HCT116 (cell line): Measurements from ENCODE around the gene PNPLA6. TPM values are rescaled to one million over a fixed set of nuclear protein-coding genes. Genes with fewer than 3 reads are reported as not detected.

Experiments
- ATAC-seq: fragments of 200-7000 bp; cut with Tn5 transposase; 2 replicates; pipeline ENCODE4 v1.9.1; 2020; ENCODE audit warnings: mild to moderate bottlenecking, moderate library complexity
- BruUV-seq: library from RNA; stranded (reverse); fragments of 400-500 nt; replicated peaks from 2 replicates; lab custom pipeline; 2021; lab: Mats Ljungman, UMichigan
- CTCF ChIA-PET: fragments of 300-600 bp; sonication (Branson Sonifier 250); formaldehyde crosslinking; loops from one replicate; lab custom pipeline; 2021; ENCODE audit warnings: antibody characterized with exemption; lab: Charles Lee
- POLR2A ChIA-PET: fragments of 300-600, 350-600 bp; sonication (Branson Sonifier 250); formaldehyde crosslinking; loops from one replicate; lab custom pipeline; 2021; ENCODE audit warnings: antibody characterized with exemption; lab: Charles Lee
- RAD21 ChIA-PET, 2 experiments: fragments of 300-600 bp; sonication (Branson Sonifier 250); formaldehyde crosslinking; loops; one replicate each; lab custom pipeline; 2023; ENCODE audit warnings: low total read pairs in 2 of 2; ENCODE audit not compliant: uncharacterized antibody in 2 of 2, unreplicated experiment in 2 of 2, low non-redundant PET in 1 of 2; lab: Charles Lee
- DNase-seq: peaks from one replicate; pipeline ENCODE4 v3.0.0-alpha.2; 2010; ENCODE audit warnings: low read depth, low spot score
- H2AFZ ChIP-seq: fragments of 200-600 bp; shearing (Covaris generic), sonication (generic); 2 replicates; pipeline ENCODE4 v1.6.1; 2017; ENCODE audit warnings: low read depth, mixed run types, mixed read lengths, antibody characterized with exemption, low read length; ENCODE audit not compliant: poor library complexity, severe bottlenecking
- H3K27ac ChIP-seq: 2 replicates; pipeline ENCODE4 v1.5.1; 2012; ENCODE audit warnings: low read depth, low read length
- H3K27me3 ChIP-seq: fragments of 200-600 bp; sonication (generic); 2 replicates; pipeline ENCODE4 v1.6.1; 2016; ENCODE audit warnings: mixed run types, low read length, mixed read lengths; ENCODE audit not compliant: insufficient read depth
- H3K36me3 ChIP-seq, 2 experiments: fragments of 200-500 bp in 1 of 2; fragments of 200-600 bp in 1 of 2; sonication (Bioruptor generic) in 1 of 2; sonication (generic) in 1 of 2; 2 replicates each; pipeline versions ENCODE4 v1.5.1 to v1.6.1; 2014 to 2016; ENCODE audit warnings: low read length in 2 of 2, inconsistent platforms in 1 of 2, mixed read lengths in 1 of 2, mixed run types in 1 of 2; ENCODE audit not compliant: insufficient read depth in 2 of 2, control insufficient read depth in 1 of 2
- H3K4me1 ChIP-seq, 2 experiments: fragments of 200-600 bp in 1 of 2; sonication (generic) in 1 of 2; 2 replicates each; pipeline versions ENCODE4 v1.5.1 to v1.6.1; 2012 to 2017; ENCODE audit warnings: low read length in 2 of 2, inconsistent platforms in 1 of 2, mild to moderate bottlenecking in 1 of 2, mixed read lengths in 1 of 2, mixed run types in 1 of 2, moderate library complexity in 1 of 2; ENCODE audit not compliant: insufficient read depth in 2 of 2, control insufficient read depth in 1 of 2
- H3K4me2 ChIP-seq: fragments of 200-600 bp; sonication (generic); 2 replicates; pipeline ENCODE4 v1.6.1; 2017; ENCODE audit warnings: mixed run types, low read length, mixed read lengths
- H3K4me3 ChIP-seq, 2 experiments: fragments of 200-600 bp in 1 of 2; sonication (generic) in 1 of 2; replicated peaks in 1 of 2; 2 replicates each; pipeline ENCODE4 v1.5.1; 2011 to 2016; ENCODE audit warnings: low read length in 2 of 2, control low read depth in 1 of 2, low read depth in 1 of 2, mild to moderate bottlenecking in 1 of 2, mixed read lengths in 1 of 2, mixed run types in 1 of 2
- H3K79me2 ChIP-seq: fragments of 200-600 bp; sonication (generic); 2 replicates; pipeline ENCODE4 v1.6.1; 2017; ENCODE audit warnings: mild to moderate bottlenecking, mixed run types, low read length, moderate library complexity, mixed read lengths; ENCODE audit not compliant: insufficient read depth
- H3K9ac ChIP-seq: fragments of 200-600 bp; sonication (generic); 2 replicates; pipeline ENCODE4 v1.6.1; 2016; ENCODE audit warnings: low read length, mixed read lengths
- H3K9me2 ChIP-seq: fragments of 200-600 bp; sonication (generic), shearing (Covaris generic); 2 replicates; pipeline ENCODE4 v1.6.1; 2017; ENCODE audit warnings: mixed run types, mild to moderate bottlenecking, moderate library complexity; ENCODE audit not compliant: insufficient read depth
- H3K9me3 ChIP-seq, 2 experiments: fragments of 200-500 bp in 1 of 2; fragments of 200-600 bp in 1 of 2; sonication (Bioruptor generic) in 1 of 2; sonication (generic) in 1 of 2; 2 replicates each; pipeline ENCODE4 v1.6.1; 2014 to 2017; ENCODE audit warnings: low read length in 2 of 2, mixed read lengths in 2 of 2, inconsistent platforms in 1 of 2, low read depth in 1 of 2, mild to moderate bottlenecking in 1 of 2, mixed run types in 1 of 2, moderate library complexity in 1 of 2; ENCODE audit not compliant: control insufficient read depth in 1 of 2, insufficient read depth in 1 of 2
- H4K20me1 ChIP-seq: fragments of 200-600 bp; sonication (generic), shearing (Covaris generic); 2 replicates; pipeline ENCODE4 v1.6.1; 2017; ENCODE audit warnings: mixed run types, mild to moderate bottlenecking, moderate library complexity; ENCODE audit not compliant: insufficient read depth
- EGR1 ChIP-seq: IDR thresholded peaks from 2 replicates; pipeline ENCODE4 v1.6.1; 2012; ENCODE audit warnings: low read depth
- EZH2 ChIP-seq: fragments of 200-600 bp; sonication (generic); IDR thresholded peaks from 2 replicates; pipeline ENCODE4 v1.6.1; 2017; ENCODE audit warnings: antibody characterized with exemption, mixed run types
- EZH2phosphoT487 ChIP-seq: fragments of 200-600 bp; IDR thresholded peaks from 2 replicates; pipeline ENCODE4 v1.6.1; 2018; ENCODE audit warnings: antibody characterized with exemption, borderline replicate concordance
- FOSL1 ChIP-seq: IDR thresholded peaks from 2 replicates; pipeline ENCODE4 v1.6.1; 2012; ENCODE audit warnings: low read depth
- JUND ChIP-seq: IDR thresholded peaks from 2 replicates; pipeline ENCODE4 v1.6.1; 2012
- POLR2A ChIP-seq: IDR thresholded peaks from 2 replicates; pipeline ENCODE4 v1.7.0; 2011; ENCODE audit warnings: borderline replicate concordance; ENCODE audit not compliant: insufficient read depth, insufficient read length; ENCODE audit errors: extremely low read depth
- POLR2AphosphoS5 ChIP-seq: IDR thresholded peaks from 2 replicates; pipeline ENCODE4 v1.6.1; 2011; ENCODE audit warnings: mild to moderate bottlenecking, low read depth, low read length, moderate library complexity
- RAD21 ChIP-seq: IDR thresholded peaks from 2 replicates; pipeline ENCODE4 v1.6.1; 2012; ENCODE audit warnings: low read depth, mild to moderate bottlenecking
- REST ChIP-seq: IDR thresholded peaks from 2 replicates; pipeline ENCODE4 v1.6.1; 2012; ENCODE audit warnings: low read depth
- SIN3A ChIP-seq: IDR thresholded peaks from 2 replicates; pipeline ENCODE4 v1.6.1; 2012; ENCODE audit warnings: low read depth
- SP1 ChIP-seq: IDR thresholded peaks from 2 replicates; pipeline ENCODE4 v1.6.1; 2012; ENCODE audit warnings: low read depth
- SRF ChIP-seq: IDR thresholded peaks from 2 replicates; pipeline ENCODE4 v1.6.1; 2012; ENCODE audit warnings: low read depth
- ZBTB33 ChIP-seq: IDR thresholded peaks from 2 replicates; pipeline ENCODE4 v1.6.1; 2011; ENCODE audit warnings: mild to moderate bottlenecking, low read length, moderate library complexity; ENCODE audit not compliant: insufficient replicate concordance; ENCODE audit errors: extremely low read depth
- ZFX ChIP-seq: fragments of 450-650 bp; IDR thresholded peaks from 2 replicates; pipeline ENCODE4 v1.6.1; 2017
- ZNF274 ChIP-seq: fragments of 200-500 bp; sonication (Bioruptor generic); IDR thresholded peaks from 2 replicates; pipeline ENCODE4 v1.6.1; 2014; ENCODE audit warnings: mild to moderate bottlenecking, low read depth, low read length, inconsistent platforms
- intact Hi-C: fragments of 100-400 bp; cut with micrococcal nuclease; formaldehyde crosslinking; loops from 2 replicates; pipeline ENCODE4 v1.10.0; 2022
- total RNA-seq: library from RNA; stranded (reverse); gene quantifications from one replicate; pipeline ENCODE4 v1.2.1, GENCODE V29; 2021; ENCODE audit not compliant: unreplicated experiment

The PNPLA6 gene
- total RNA-seq, 1 experiment from 2014 or later, result 159 TPM

GRCh38 chr19:7559102-7559501, 23.6 kb downstream of the PNPLA6 start:
- CTCF ChIA-PET, result interaction anchor here (1.6 kb wide), 1 partner anchor 9 kb away, joined by 8 read pairs; no protein-coding TSS in a partner anchor
- intact Hi-C loops, result no loop called here
- Histone ChIP-seq H3K9ac (no peak overlapping the region), H4K20me1 (no peaks in the 10 kb centered on the region), H3K27me3 (no peaks in the 10 kb centered on the region), H3K4me1 (no peaks in the 10 kb centered on the region), H3K9me2 (no peaks in the 10 kb centered on the region), H3K9me3 (no peaks in the 10 kb centered on the region), H3K36me3 (peaks cover 6 to 8% of the 10 kb centered on the region in 2 experiments; a peak in 3 of 4 replicates), H3K79me2 (no peaks in the 10 kb centered on the region), H2AFZ (no peak overlapping the region), H3K4me2 (no peak overlapping the region), H3K27ac (no peak overlapping the region), H3K4me3 (no peak overlapping the region)
- TF ChIP-seq SRF, result no peak
- TF ChIP-seq ZFX, result no peak
- TF ChIP-seq JUND, result no peak
- no peak for TF ChIP-seq SIN3A
- TF ChIP-seq POLR2A, result no peak
- TF ChIP-seq SP1, result no peak
- TF ChIP-seq REST, result no peak
- no peak for TF ChIP-seq FOSL1
- no peak for TF ChIP-seq EZH2
- no peak for TF ChIP-seq POLR2AphosphoS5
- no peak for TF ChIP-seq EZH2phosphoT487
- no peak for TF ChIP-seq ZNF274
- no peak for TF ChIP-seq EGR1
- no peak for TF ChIP-seq ZBTB33
- no peak for TF ChIP-seq RAD21
- POLR2A ChIA-PET, result no interaction called here
- ATAC-seq (no peak), DNase-seq (no peak)
- no TSS peak for BruUV-seq
- RAD21 ChIA-PET, result no interaction called here
